Measurements from ENCODE around the gene PRSS27.

Gene PRSS27

DNA sequence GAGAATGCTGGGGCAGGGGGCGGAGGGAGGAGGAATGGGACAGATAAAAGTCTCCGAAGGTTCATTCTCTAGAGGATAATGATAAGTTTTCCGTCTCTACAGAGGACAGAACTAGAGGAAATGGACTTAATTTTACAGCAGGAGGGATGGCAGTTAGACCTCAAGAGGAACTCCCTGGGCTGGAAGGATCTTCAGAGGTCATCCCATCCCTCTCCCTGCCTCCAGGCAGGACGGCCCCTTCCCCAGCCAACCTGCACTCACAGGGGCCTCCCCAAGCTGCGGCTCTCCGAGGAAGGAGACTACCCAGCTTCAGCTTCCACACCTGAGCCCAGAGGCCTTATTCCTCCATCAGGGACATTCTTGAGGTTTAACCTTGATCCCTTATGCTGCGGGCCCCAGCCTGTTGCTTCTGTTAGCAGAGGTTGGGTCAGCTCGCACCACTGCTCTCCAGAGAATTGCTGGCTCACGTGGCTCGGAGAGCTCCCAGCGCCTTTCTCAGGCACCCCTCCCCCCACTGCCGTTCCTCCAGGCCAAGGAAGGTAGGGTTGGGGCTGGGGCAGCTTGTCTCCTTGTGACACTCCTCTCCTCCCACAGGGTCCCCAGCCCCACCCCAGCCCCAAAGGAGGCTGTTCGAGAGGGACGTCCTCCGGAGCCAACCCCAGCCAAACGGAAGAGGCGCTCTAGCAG lies 48.5 kb upstream of the PRSS27 start:
- H4K20me1 ChIP-seq (ENCODE audit: insufficient read depth, low read length): no peaks in the 10 kb centered on the region
- H3K79me2 ChIP-seq (ENCODE audit: insufficient read depth, low read length): no peaks in the 10 kb centered on the region
- no peaks in the 10 kb centered on the region; the same call in 1 of the 2 replicates for H3F3A ChIP-seq (ENCODE audit: insufficient read depth, low read length)
- H3K27me3 ChIP-seq (ENCODE audit: insufficient read depth, low read length): no peaks in the 10 kb centered on the region
- no peak overlapping the region for H3K27ac ChIP-seq (ENCODE audit: low read depth, low read length, poor library complexity, severe bottlenecking)
- H3K4me3 ChIP-seq (ENCODE audit: low read depth, low read length, poor library complexity, severe bottlenecking): no peak overlapping the region
- no peaks in the 10 kb centered on the region for H3K4me1 ChIP-seq (ENCODE audit: insufficient read depth, low read length, severe bottlenecking)
- H3K36me3 ChIP-seq (ENCODE audit: insufficient read depth, low read length): peaks cover 99% of the 10 kb centered on the region
- H3K9ac ChIP-seq (ENCODE audit: low read length): no peak overlapping the region
- no peak overlapping the region for H2AFZ ChIP-seq (ENCODE audit: low read length)
- no peak overlapping the region for H3K4me2 ChIP-seq (ENCODE audit: low read length)
- no peaks in the 10 kb centered on the region for H3K9me2 ChIP-seq (ENCODE audit: low read depth, low read length)
- TF ChIP-seq, protein P1, sequence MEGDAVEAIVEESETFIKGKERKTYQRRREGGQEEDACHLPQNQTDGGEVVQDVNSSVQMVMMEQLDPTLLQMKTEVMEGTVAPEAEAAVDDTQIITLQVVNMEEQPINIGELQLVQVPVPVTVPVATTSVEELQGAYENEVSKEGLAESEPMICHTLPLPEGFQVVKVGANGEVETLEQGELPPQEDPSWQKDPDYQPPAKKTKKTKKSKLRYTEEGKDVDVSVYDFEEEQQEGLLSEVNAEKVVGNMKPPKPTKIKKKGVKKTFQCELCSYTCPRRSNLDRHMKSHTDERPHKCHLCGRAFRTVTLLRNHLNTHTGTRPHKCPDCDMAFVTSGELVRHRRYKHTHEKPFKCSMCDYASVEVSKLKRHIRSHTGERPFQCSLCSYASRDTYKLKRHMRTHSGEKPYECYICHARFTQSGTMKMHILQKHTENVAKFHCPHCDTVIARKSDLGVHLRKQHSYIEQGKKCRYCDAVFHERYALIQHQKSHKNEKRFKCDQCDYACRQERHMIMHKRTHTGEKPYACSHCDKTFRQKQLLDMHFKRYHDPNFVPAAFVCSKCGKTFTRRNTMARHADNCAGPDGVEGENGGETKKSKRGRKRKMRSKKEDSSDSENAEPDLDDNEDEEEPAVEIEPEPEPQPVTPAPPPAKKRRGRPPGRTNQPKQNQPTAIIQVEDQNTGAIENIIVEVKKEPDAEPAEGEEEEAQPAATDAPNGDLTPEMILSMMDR (IDR thresholded peaks at IDR 0.05; ENCODE audit: low read length): no peak
- TF ChIP-seq EZH2 (IDR thresholded peaks at IDR 0.05; ENCODE audit: borderline replicate concordance, low read length): no peak
- no peaks in the 10 kb centered on the region for H3K9me3 ChIP-seq (ENCODE audit: low read length)

GRCh38 chr16:2767891-2768290 lies 47.9 kb upstream of the PRSS27 start:
- TF ChIP-seq, protein P1 (IDR thresholded peaks at IDR 0.05; ENCODE audit: low read length): no peak
- no peak for TF ChIP-seq EZH2 (IDR thresholded peaks at IDR 0.05; ENCODE audit: borderline replicate concordance, low read length)
- Histone ChIP-seq H3K27ac (ENCODE audit: low read depth, low read length, poor library complexity, severe bottlenecking) (no peak overlapping the region), H3K79me2 (ENCODE audit: insufficient read depth, low read length) (no peaks in the 10 kb centered on the region), H4K20me1 (ENCODE audit: insufficient read depth, low read length) (no peaks in the 10 kb centered on the region), H3K4me2 (ENCODE audit: low read length) (no peak overlapping the region), H3K4me1 (ENCODE audit: insufficient read depth, low read length, severe bottlenecking) (no peaks in the 10 kb centered on the region), H3K9ac (ENCODE audit: low read length) (no peak overlapping the region), H3K36me3 (ENCODE audit: insufficient read depth, low read length) (peaks cover 99% of the 10 kb centered on the region), H3K9me2 (ENCODE audit: low read depth, low read length) (no peaks in the 10 kb centered on the region), H3F3A (ENCODE audit: insufficient read depth, low read length) (no peaks in the 10 kb centered on the region; the same call in 1 of the 2 replicates), H3K9me3 (ENCODE audit: low read length) (no peaks in the 10 kb centered on the region), H2AFZ (ENCODE audit: low read length) (no peak overlapping the region), H3K4me3 (ENCODE audit: low read depth, low read length, poor library complexity, severe bottlenecking) (no peak overlapping the region), H3K27me3 (ENCODE audit: insufficient read depth, low read length) (no peaks in the 10 kb centered on the region)

GRCh38 chr16:2767140-2767731 lies 47.2 kb upstream of the PRSS27 start:
- H3K4me2 ChIP-seq (ENCODE audit: low read length): no peak overlapping the region
- H3K27me3 ChIP-seq (ENCODE audit: insufficient read depth, low read length): no peaks in the 10 kb centered on the region
- TF ChIP-seq, protein P1 (IDR thresholded peaks at IDR 0.05; ENCODE audit: low read length): no peak
- no peak for TF ChIP-seq EZH2 (IDR thresholded peaks at IDR 0.05; ENCODE audit: borderline replicate concordance, low read length)
- no peaks in the 10 kb centered on the region for H3K79me2 ChIP-seq (ENCODE audit: insufficient read depth, low read length)
- H3K9ac ChIP-seq (ENCODE audit: low read length): no peak overlapping the region
- H4K20me1 ChIP-seq (ENCODE audit: insufficient read depth, low read length): no peaks in the 10 kb centered on the region
- no peaks in the 10 kb centered on the region for H3K9me3 ChIP-seq (ENCODE audit: low read length)
- no peak overlapping the region for H3K4me3 ChIP-seq (ENCODE audit: low read depth, low read length, poor library complexity, severe bottlenecking)
- H2AFZ ChIP-seq (ENCODE audit: low read length): no peak overlapping the region
- H3K27ac ChIP-seq (ENCODE audit: low read depth, low read length, poor library complexity, severe bottlenecking): no peak overlapping the region
- peaks cover 100% of the 10 kb centered on the region for H3K36me3 ChIP-seq (ENCODE audit: insufficient read depth, low read length)
- no peaks in the 10 kb centered on the region for H3K4me1 ChIP-seq (ENCODE audit: insufficient read depth, low read length, severe bottlenecking)
- H3F3A ChIP-seq (ENCODE audit: insufficient read depth, low read length): no peaks in the 10 kb centered on the region; the same call in 1 of the 2 replicates
- H3K9me2 ChIP-seq (ENCODE audit: low read depth, low read length): no peaks in the 10 kb centered on the region
